HL-60 (cell line): ENCODE measurements around the gene ARAF.

Experiments
- DNase-seq, 2 experiments: peaks; one replicate each; pipeline ENCODE4 v3.0.0-alpha.2; 2010 to 2020; ENCODE audit warnings: low read depth in 1 of 2, low spot score in 1 of 2
- H3K27ac ChIP-seq: fragments of 250-450 bp; sonication (Bioruptor Pico); replicated peaks from 2 replicates; pipeline ENCODE4 v1.5.1; 2020; ENCODE audit warnings: mild to moderate bottlenecking, moderate library complexity
- H3K27me3 ChIP-seq: fragments of 250-450 bp; sonication (Bioruptor Pico); 2 replicates; pipeline ENCODE4 v1.5.1; 2021; ENCODE audit warnings: mild to moderate bottlenecking, moderate library complexity; ENCODE audit not compliant: insufficient read depth, poor library complexity, severe bottlenecking
- H3K4me3 ChIP-seq: replicated peaks from 2 replicates; pipeline ENCODE4 v1.5.1; 2011; ENCODE audit warnings: mild to moderate bottlenecking, control low read depth, low read length; ENCODE audit not compliant: insufficient read depth
- CTCF ChIP-seq: IDR thresholded peaks from one replicate; pipeline ENCODE4 v1.5.1; 2011; ENCODE audit warnings: low read length, control low read depth, inconsistent platforms; ENCODE audit not compliant: insufficient read depth
- GABPA ChIP-seq: IDR thresholded peaks from 2 replicates; pipeline ENCODE4 v1.6.1; 2012; ENCODE audit warnings: low read depth
- POLR2AphosphoS5 ChIP-seq: IDR thresholded peaks from 2 replicates; pipeline ENCODE4 v1.6.1; 2012; ENCODE audit warnings: low read depth
- REST ChIP-seq: IDR thresholded peaks from 2 replicates; pipeline ENCODE4 v1.6.1; 2012; ENCODE audit warnings: low read depth; ENCODE audit not compliant: insufficient replicate concordance
- SPI1 ChIP-seq: IDR thresholded peaks from 2 replicates; pipeline ENCODE4 v1.6.1; 2012; ENCODE audit warnings: low read depth, mild to moderate bottlenecking, borderline replicate concordance

Gene ARAF

GRCh38 chrX:47523713-47524166 is 37.3 kb upstream of the ARAF start:
- TF ChIP-seq SPI1: no peak
- TF ChIP-seq POLR2AphosphoS5: no peak
- TF ChIP-seq GABPA: no peak
- no peak for TF ChIP-seq CTCF
- no peak for TF ChIP-seq REST
- no peak for DNase-seq
- Histone ChIP-seq H3K27ac (no peak overlapping the region), H3K27me3 (no peaks in the 10 kb centered on the region), H3K4me3 (peak overlapping the region; percentile 51)

GRCh38 chrX:47529548-47529947 is 31.5 kb upstream of the ARAF start:
- no peak for DNase-seq
- Histone ChIP-seq H3K27me3 (no peaks in the 10 kb centered on the region), H3K4me3 (no peak overlapping the region), H3K27ac (no peak overlapping the region)
- TF ChIP-seq SPI1 (no peak), GABPA (no peak)

- Histone ChIP-seq H3K27ac (no peak overlapping the region; the same call in 1 of the 2 replicates), H3K27me3 (no peaks in the 10 kb centered on the region), H3K4me3 (no peak overlapping the region)
- peak in 1 of 2 experiments; percentile 24 for DNase-seq
- TF ChIP-seq SPI1: no peak
- TF ChIP-seq GABPA: no peak
- TF ChIP-seq REST: no peak
- TF ChIP-seq POLR2AphosphoS5: no peak
Observed at GRCh38 chrX:47530049-47530448, 31.0 kb upstream of the ARAF start.

GRCh38 chrX:47539860-47540259 is 21.1 kb upstream of the ARAF start:
- DNase-seq: no peak
- Histone ChIP-seq H3K4me3 (no peak overlapping the region), H3K27ac (no peak overlapping the region), H3K27me3 (no peaks in the 10 kb centered on the region)
- TF ChIP-seq CTCF (no peak), REST (no peak), POLR2AphosphoS5 (no peak), SPI1 (no peak), GABPA (no peak)
